ENCODE data around the gene GCNT4.

Gene GCNT4

DNA sequence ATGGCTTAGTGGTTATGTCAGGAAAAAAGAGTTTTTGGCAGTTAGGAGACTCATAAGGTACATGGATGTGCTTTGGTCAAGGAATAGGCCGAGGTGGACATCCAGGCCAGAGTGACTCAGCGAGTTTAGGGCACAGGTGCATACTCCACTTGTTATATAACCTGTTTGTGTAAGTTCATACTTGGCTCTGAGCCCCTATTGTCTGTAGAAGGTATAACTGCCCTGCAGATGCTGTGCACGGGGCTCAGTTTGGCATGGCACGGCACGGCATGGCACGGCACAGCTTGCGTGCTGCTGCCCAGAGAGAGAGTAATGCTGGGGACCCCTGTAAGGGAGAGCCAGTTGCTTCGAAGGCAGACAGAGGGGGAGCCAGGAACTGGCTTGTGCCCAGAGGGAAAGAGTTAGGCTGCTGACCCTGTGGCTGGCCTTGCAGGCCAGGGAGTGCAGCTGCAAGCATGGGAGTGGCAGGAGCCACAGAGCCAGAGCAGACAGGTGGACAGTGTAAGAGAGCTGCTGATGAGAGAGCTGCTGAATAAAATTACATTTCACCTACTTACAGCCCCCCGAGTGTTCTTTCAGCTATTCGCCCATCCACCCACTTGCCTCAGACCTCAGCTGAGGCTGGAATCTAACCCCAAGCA, 32.2 kb downstream of the GCNT4 start:
- TF ChIP-seq, protein P1, sequence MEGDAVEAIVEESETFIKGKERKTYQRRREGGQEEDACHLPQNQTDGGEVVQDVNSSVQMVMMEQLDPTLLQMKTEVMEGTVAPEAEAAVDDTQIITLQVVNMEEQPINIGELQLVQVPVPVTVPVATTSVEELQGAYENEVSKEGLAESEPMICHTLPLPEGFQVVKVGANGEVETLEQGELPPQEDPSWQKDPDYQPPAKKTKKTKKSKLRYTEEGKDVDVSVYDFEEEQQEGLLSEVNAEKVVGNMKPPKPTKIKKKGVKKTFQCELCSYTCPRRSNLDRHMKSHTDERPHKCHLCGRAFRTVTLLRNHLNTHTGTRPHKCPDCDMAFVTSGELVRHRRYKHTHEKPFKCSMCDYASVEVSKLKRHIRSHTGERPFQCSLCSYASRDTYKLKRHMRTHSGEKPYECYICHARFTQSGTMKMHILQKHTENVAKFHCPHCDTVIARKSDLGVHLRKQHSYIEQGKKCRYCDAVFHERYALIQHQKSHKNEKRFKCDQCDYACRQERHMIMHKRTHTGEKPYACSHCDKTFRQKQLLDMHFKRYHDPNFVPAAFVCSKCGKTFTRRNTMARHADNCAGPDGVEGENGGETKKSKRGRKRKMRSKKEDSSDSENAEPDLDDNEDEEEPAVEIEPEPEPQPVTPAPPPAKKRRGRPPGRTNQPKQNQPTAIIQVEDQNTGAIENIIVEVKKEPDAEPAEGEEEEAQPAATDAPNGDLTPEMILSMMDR (IDR thresholded peaks at IDR 0.05; ENCODE audit: low read depth, low read length, missing control alignments): no peak
- in situ Hi-C loops (cut with HindIII; ENCODE audit: low sequenced_read_pairs): no loop called here
- DNase-seq (ENCODE audit: low read depth): no peak
- no peak overlapping the region for H3K4me3 ChIP-seq (ENCODE audit: low read depth, low read length)

DNA sequence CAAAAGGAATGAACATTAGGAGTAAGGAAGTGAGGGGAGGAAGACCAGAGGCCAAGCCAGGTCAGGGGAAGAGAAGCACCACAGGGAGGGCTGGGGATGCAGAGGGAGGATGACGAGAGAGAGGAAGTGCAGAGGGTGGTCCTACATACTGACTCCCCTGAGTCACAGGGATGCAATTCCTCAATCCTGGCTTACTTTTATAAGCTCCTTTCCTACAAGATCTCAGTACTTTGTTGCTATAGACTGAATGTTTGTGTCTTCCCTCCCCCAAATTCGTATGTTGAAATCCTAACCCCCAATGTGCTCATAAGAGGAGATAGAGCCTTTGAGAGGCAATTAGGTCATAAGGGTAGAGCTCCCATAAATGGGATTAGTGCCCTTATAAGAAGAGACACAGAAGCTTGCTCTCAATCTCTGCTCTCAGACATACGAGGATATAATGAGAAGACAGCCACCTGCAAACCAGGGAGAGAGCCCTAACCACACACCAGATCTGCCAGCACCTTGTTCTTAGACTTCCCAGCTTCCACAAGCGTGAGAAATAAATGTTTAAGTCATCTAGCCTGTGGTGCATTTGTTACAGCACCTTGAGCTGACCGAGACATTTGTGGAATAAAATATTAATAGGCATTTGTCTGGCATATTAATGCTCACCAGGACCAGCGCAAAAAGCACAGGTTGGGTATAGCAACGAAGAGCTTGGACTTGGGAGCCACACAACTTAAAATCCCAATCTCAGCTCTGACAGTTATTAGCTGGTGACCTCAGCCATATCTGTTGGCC, 33.4 kb downstream of the GCNT4 start:
- no peak overlapping the region for H3K4me3 ChIP-seq (ENCODE audit: low read depth, low read length)
- in situ Hi-C loops (cut with HindIII; ENCODE audit: low sequenced_read_pairs): no loop called here
- no peak for DNase-seq (ENCODE audit: low read depth)
- TF ChIP-seq, protein P1 (IDR thresholded peaks at IDR 0.05; ENCODE audit: low read depth, low read length, missing control alignments): no peak

DNA sequence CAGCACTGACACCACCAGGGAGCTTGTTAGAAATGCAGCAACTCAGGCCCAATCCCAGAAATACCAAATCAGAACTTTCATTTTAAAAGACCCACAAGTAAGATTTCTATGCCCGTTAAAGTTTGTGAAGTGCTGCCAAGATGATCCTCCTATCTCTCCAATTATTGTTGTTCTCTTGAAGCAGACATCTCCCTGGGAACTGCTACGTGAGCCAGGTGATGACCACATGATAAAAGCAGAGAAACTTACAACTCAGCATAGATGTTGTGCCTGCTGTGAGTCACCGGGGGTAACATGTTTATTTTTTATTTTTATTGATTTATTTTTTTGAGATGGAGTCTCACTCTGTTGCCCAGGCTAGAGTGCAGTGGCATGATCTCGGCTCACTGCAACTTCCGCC, 34.4 kb downstream of the GCNT4 start:
- H3K4me3 ChIP-seq (ENCODE audit: low read depth, low read length): no peak overlapping the region
- in situ Hi-C loops (cut with HindIII; ENCODE audit: low sequenced_read_pairs): no loop called here
- no peak for DNase-seq (ENCODE audit: low read depth)
- TF ChIP-seq, protein P1 (IDR thresholded peaks at IDR 0.05; ENCODE audit: low read depth, low read length, missing control alignments): no peak

DNA sequence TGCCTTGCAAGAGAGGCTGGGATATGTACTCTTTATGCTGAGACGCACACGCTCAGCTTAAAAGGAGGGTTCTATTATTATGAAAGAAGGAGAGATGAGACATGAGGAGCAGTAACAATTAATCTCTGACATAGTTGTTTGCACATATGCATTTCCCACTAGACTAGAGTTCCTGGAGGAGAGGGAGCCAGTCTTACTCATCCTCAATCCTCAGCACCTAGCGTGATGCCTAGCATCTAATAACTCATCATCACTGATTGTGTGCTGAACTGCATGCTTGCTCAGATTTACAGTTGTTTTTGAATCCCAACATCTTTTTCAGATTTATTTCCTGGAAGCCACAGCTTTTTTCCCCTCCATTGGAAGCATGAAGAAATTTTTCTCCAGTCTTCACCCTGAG, 35.5 kb downstream of the GCNT4 start:
- in situ Hi-C loops (cut with HindIII; ENCODE audit: low sequenced_read_pairs): no loop called here
- DNase-seq (ENCODE audit: low read depth): no peak
- TF ChIP-seq, protein P1 (IDR thresholded peaks at IDR 0.05; ENCODE audit: low read depth, low read length, missing control alignments): no peak
- H3K4me3 ChIP-seq (ENCODE audit: low read depth, low read length): no peak overlapping the region

DNA sequence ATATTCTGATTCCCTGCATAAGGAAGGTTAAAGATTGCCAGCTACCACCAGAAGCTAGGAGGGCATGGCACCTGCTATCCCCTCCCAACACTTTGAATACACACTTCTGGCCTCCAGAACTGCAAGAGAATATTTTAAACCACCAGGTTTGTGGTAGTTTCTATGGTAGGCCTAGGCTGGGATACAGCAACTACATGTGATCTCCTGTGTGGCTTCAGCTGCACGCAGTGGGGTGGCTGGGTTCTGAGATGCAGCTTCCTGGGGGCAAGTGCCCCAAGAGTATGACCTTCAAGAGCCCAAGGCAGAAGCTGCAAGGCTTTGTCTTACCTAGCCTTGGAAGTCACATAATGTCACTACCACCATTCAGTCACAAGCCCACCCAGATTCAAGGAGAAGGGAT, 39.6 kb downstream of the GCNT4 start:
- DNase-seq (ENCODE audit: low read depth): no peak
- in situ Hi-C loops (cut with HindIII; ENCODE audit: low sequenced_read_pairs): no loop called here
- H3K4me3 ChIP-seq (ENCODE audit: low read depth, low read length): no peak overlapping the region
- TF ChIP-seq, protein P1 (IDR thresholded peaks at IDR 0.05; ENCODE audit: low read depth, low read length, missing control alignments): no peak

DNA sequence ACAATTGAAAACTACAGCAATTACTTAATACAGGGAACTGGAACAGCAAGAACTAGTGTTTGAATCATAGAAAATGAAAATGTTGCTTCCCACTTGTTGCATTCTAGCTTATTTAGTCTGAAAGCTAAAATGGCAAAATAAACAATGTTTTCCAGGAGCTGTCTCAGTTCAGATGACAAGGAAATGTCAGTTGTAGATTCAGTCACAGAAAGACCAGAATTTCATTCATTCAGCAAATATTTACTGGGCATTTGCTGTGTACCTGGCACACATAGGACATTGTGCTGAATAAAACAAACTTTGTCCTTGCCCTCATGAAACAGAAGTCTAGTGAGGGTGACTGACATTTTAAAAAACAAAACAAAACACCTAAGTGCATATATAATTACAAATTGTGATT, 41.5 kb downstream of the GCNT4 start:
- in situ Hi-C loops (cut with HindIII; ENCODE audit: low sequenced_read_pairs): no loop called here
- DNase-seq (ENCODE audit: low read depth): no peak
- TF ChIP-seq, protein P1 (IDR thresholded peaks at IDR 0.05; ENCODE audit: low read depth, low read length, missing control alignments): no peak
- no peak overlapping the region for H3K4me3 ChIP-seq (ENCODE audit: low read depth, low read length)
